Neural cell (in vitro differentiated cells): ENCODE data around the gene RCN1.

ENCODE experiments used
- EP300 ChIP-seq: fragments of 450-650 bp; conservative IDR thresholded peaks from 2 replicates; pipeline ENCODE4 v1.6.1; 2014; ENCODE audit warnings: antibody characterized with exemption, mild to moderate bottlenecking, moderate library complexity; ENCODE audit not compliant: poor library complexity, severe bottlenecking
- EZH2 ChIP-seq: fragments of 200-600, 300-800 bp; shearing (Covaris generic), sonication (generic); IDR thresholded peaks from 2 replicates; pipeline ENCODE4 v1.6.1; 2014; ENCODE audit warnings: antibody characterized with exemption, low read length, borderline replicate concordance, mild to moderate bottlenecking; ENCODE audit not compliant: insufficient read depth, poor library complexity, severe bottlenecking
- TAF1 ChIP-seq: IDR thresholded peaks from 2 replicates; pipeline ENCODE4 v1.6.1; 2012; ENCODE audit warnings: low read depth
- TF ChIP-seq, protein P1 (sequence below): fragments of 450-650 bp; IDR thresholded peaks from 2 replicates; pipeline ENCODE4 v1.5.1; 2014; ENCODE audit warnings: antibody characterized with exemption, mild to moderate bottlenecking, moderate library complexity; ENCODE audit not compliant: poor library complexity, severe bottlenecking
- TF ChIP-seq, protein P2 (sequence below): IDR thresholded peaks from 2 replicates; pipeline ENCODE4 v1.6.1; 2012; ENCODE audit warnings: borderline replicate concordance

GRCh38 chr11:32052215-32052614 lies 38.7 kb upstream of the RCN1 start:
- TF ChIP-seq, protein P1, sequence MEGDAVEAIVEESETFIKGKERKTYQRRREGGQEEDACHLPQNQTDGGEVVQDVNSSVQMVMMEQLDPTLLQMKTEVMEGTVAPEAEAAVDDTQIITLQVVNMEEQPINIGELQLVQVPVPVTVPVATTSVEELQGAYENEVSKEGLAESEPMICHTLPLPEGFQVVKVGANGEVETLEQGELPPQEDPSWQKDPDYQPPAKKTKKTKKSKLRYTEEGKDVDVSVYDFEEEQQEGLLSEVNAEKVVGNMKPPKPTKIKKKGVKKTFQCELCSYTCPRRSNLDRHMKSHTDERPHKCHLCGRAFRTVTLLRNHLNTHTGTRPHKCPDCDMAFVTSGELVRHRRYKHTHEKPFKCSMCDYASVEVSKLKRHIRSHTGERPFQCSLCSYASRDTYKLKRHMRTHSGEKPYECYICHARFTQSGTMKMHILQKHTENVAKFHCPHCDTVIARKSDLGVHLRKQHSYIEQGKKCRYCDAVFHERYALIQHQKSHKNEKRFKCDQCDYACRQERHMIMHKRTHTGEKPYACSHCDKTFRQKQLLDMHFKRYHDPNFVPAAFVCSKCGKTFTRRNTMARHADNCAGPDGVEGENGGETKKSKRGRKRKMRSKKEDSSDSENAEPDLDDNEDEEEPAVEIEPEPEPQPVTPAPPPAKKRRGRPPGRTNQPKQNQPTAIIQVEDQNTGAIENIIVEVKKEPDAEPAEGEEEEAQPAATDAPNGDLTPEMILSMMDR = peak; percentile 72
- TF ChIP-seq, protein P2, sequence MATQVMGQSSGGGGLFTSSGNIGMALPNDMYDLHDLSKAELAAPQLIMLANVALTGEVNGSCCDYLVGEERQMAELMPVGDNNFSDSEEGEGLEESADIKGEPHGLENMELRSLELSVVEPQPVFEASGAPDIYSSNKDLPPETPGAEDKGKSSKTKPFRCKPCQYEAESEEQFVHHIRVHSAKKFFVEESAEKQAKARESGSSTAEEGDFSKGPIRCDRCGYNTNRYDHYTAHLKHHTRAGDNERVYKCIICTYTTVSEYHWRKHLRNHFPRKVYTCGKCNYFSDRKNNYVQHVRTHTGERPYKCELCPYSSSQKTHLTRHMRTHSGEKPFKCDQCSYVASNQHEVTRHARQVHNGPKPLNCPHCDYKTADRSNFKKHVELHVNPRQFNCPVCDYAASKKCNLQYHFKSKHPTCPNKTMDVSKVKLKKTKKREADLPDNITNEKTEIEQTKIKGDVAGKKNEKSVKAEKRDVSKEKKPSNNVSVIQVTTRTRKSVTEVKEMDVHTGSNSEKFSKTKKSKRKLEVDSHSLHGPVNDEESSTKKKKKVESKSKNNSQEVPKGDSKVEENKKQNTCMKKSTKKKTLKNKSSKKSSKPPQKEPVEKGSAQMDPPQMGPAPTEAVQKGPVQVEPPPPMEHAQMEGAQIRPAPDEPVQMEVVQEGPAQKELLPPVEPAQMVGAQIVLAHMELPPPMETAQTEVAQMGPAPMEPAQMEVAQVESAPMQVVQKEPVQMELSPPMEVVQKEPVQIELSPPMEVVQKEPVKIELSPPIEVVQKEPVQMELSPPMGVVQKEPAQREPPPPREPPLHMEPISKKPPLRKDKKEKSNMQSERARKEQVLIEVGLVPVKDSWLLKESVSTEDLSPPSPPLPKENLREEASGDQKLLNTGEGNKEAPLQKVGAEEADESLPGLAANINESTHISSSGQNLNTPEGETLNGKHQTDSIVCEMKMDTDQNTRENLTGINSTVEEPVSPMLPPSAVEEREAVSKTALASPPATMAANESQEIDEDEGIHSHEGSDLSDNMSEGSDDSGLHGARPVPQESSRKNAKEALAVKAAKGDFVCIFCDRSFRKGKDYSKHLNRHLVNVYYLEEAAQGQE = no peak
- TF ChIP-seq EZH2 (no peak), EP300 (no peak), TAF1 (no peak)
